T follicular helper cell (primary cell): Measurements from ENCODE around the gene SP100.
"Not testable (repeated sequence)": the region's sequence is repeated elsewhere in the genome, so short reads cannot be mapped to it uniquely, and the experiment has no call there.

ENCODE experiments used
- DNase-seq: peaks from one replicate; pipeline ENCODE4 v3.0.0-alpha.2; 2020; ENCODE audit warnings: low read depth
- total RNA-seq, 2 experiments: gene quantifications; one replicate each; lab custom pipeline; 2026; lab: John Stamatoyannopoulos, UW

SP100 gene
- 175 to 313 reads per million in 2 experiments for total RNA-seq

DNA sequence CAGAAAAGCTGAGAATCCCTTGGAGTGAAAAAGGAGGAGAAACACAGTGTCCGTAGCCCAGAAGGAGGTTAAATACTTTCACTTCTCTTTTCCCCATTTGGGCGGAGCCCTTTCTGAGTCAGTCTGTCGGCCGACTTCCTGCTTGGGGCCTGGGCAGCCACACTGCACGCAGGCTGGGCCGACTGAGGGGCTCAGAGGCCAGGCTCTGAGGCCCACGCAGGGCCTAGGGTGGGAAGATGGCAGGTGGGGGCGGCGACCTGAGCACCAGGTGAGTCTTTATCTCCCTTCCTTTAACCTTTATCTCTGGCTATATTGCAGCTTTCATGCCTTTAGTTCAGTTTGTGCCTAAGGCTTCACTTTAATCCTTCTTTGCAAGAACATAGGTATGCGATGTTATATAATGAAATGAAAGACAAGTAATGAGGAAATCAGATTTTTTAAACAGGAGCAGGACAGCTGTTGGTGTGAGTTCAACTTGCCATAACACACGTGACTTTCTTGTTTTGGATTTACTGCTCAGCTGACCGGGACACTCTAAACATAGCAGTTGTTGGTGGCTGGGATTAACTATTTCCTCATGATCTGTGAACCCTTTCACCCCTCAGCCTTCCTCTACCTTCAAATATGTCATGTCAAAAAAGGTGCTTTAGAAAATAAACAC lies at the start of gene SP100:
Gene SP100 (plus strand): TSS at position 141 of the 661 bp plus-strand sequence. CDS start 96 bp downstream, at position 237.
- peak; percentile 64 for DNase-seq

- no peak for DNase-seq
These were observed 33.9 kb upstream of the SP100 start for GRCh38 chr2:230382108-230382507.

DNA sequence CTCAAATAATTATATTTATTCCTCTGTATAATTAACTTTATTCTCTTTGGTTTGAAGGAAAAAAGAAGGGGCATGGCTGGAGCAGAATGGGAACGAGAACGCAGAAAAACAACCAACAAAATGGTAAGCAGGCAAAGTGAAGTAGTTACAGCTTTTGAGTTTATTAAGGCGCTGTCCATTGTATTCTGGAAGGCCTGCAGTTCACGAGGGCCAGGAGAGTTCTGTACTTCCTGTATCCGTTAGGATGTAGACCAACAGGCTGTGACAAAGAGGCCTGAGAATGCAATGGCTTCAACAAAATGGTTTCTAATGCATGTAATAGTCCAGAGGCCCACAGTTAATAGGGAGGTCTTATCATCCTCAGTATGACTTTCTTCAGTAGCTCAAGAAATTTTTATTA lies 32.5 kb upstream of the SP100 start:
- no peak for DNase-seq

GRCh38 chr2:230384986-230385385 lies 31.0 kb upstream of the SP100 start:
- no peak for DNase-seq

DNA sequence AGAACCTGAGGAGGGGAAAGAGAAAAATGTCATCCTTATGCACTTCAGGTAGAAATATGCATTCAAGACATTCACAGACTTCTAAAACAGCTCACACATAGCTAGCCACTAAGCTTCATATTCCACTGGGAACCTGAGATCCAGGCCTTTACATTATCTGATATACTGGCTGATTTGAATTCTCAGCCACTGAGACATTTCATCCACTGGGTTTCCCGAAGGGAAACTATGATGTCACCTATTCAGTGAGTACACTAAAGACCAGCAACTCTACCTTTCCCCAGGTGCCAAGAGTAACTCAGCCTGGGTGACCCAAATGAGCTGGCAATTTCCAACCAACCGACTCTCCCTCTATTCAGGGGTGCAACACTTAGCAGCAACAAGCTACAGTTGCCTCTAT lies 21.7 kb upstream of the SP100 start:
- no peak for DNase-seq

- DNase-seq: not testable (repeated sequence)
These were observed 17.3 kb upstream of the SP100 start for GRCh38 chr2:230398698-230399097.

DNA sequence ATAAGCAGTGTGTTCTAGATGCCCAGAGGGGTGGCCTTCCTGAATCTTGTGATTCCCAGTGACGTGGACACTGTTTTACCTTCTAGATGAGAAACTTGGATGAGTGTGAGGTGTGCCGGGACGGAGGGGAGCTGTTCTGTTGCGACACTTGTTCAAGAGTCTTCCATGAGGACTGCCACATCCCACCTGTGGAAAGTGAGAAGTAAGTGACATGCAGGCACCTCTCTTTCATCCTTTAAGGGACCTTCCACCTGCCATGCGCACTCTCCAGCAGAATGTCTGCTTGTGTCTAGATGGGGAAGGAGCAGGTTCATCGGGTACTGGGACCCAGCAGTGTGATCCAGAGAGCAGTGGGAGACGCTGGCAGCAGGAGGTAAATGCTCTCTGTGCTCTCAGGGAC lies 16.0 kb upstream of the SP100 start:
- DNase-seq: no peak

GRCh38 chr2:230400454-230400853 lies 15.5 kb upstream of the SP100 start:
- no peak for DNase-seq

GRCh38 chr2:230401026-230401425 lies 15.0 kb upstream of the SP100 start:
- DNase-seq: not testable (repeated sequence)

DNA sequence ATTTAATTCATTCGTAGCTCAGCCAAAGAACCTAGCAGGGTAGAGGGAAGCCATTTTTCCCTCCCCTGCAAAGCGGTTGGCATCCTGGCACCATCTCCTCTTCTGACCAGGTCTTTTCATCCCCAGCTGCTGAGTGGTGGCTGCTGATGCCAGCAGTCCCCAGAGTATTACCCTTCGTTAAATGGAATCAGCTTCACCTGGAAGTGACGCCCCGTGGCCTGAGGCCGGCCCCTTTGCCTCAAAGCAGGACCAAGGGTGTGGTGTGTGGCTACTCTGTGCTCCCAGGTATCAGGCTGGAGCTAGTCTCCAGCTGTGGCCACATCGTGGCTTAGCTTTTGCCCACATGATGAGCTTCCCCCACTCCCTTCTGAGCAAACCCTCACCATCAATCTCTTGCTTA lies 12.3 kb upstream of the SP100 start:
- no peak for DNase-seq

- DNase-seq: no peak
These were observed 10.2 kb upstream of the SP100 start for GRCh38 chr2:230405824-230406223.

- DNase-seq: no peak
These were observed 7.7 kb upstream of the SP100 start for GRCh38 chr2:230408244-230408842.

DNA sequence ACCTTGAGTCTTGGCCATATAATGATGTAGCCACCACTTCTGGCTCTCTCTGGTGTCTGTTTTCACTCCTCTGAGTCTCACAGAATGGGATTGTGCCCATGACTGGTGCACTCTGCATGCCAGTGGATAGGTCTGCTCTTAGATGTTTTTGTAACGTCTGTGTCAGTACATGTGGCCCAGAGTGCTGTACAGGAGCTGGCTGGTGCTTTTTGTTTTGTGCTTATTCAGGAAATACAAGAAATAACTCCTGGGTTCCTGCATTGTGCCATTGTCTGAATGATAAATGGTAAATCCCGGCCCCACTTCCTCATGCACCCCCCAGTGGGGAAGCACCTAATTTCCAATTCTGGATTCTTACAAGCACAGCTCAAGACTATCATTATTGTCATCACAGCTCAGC lies 6.7 kb upstream of the SP100 start:
- DNase-seq: not testable (repeated sequence)

DNA sequence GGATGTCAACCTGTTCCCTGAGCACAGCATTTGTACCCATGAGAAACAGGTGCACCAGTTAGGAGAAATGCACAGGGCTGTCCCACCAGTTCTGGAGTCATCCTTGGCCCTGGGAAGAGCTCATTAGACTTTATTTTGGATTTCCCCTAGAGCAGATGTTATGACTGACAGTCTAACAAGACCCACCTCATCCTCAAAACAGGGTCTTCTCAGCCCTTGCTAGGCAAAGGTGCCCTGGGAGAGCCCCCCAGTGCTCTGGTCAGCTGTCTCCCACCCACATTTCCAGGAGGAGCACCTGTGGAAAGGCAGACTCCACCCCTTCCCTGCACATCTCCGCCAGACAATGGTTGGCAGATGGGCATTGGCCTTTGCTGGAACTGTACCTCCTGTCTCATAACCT lies 5.7 kb upstream of the SP100 start:
- no peak for DNase-seq

- DNase-seq: no peak
These were observed 5.0 kb upstream of the SP100 start for GRCh38 chr2:230410861-230411569.

DNA sequence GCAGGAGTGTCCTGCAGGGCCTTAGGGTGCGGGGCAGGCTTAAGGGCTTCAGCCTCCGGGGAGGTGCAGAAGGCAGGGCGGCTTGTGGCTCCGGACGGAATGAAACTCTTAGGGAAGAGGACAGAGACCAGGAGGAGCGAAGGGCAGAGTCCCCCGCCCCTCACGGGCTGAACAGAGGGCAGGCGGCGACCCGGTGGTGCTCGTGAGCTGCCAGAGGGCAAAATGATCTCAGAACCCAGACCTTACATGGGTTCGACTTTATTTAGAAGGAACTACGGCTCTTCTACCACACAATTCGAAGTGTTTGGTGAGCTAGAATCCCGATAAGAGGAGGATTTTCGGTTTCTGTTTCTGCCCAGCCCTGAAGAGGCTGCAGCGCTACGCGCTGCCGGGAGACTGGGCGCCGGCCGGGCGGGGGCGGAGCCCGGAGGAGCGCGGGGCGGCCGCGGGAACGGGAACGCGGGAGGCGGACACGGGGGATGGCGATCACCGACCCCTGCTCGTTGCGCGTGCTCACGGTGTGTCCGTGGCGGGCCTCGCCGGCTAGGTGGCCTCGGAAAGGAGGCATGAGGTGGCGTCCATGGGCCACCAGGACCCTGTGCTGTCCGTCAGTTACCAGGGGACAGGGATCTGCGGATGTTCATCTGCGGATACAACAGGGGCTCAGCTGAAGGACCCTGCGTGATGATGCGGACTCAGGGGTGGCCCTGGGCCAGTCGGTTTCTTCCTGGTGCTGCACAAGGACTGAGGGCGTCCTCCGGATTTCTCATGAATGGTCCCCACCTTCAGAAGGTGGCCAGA lies 4.2 kb upstream of the SP100 start:
- peak; percentile 46 for DNase-seq

DNA sequence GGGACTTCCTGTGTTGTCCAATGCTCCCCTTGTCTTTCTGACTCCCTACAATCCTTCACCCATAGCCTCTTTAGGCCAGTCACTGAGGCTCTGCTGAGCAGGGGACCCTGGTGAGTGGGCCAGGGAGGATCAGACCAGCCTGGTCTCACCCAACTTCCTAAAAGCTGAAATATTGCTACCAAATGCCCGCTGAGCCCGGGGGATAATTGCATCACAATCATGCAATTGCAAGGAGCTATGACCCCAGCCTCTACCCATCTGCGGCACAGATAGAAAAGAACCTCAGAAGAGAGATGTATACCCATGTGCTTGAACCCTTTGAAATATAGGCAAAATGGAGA lies 3.7 kb upstream of the SP100 start:
- DNase-seq: no peak

DNA sequence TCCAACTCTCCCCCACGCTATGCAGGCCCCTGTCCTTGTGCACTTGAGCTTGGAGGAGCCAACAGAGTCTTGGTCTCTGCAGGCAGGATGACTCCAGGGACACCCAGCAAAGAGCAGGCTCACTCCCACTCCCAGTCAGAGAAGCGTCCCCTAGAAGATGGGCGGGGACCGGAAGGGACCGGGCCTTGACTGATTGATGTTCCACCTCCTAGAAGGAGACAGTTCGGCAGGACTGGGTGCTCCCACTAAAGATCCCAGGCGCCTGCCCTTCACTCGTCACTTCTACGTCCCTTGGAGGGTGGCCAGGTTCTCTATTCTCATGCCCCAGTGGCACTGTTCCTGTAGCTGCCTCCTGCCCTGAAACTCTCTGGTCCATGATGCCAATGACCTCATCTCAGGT lies 3.2 kb upstream of the SP100 start:
- no peak for DNase-seq

DNA sequence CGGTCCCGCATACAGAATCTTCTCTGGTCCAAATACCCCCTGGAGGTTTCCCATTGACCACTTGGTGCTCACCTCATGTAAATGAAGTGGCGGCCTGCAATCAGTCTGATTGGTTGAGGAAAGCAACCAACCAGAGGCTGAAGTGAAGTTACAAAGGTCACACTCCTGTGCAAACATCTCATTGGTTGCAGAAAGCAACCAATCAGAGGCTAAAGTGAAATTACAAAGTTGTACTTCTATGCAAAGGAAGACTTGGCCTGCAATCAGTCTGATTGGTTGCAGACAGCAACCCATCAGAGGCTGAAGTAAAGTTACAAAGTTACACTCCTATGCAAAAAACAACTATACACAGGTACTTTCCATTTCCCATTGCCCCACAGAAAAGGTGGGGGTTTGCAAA lies 2.5 kb upstream of the SP100 start:
- no peak for DNase-seq

- DNase-seq: no peak
These were observed 1.7 kb upstream of the SP100 start for GRCh38 chr2:230414302-230414701.

DNA sequence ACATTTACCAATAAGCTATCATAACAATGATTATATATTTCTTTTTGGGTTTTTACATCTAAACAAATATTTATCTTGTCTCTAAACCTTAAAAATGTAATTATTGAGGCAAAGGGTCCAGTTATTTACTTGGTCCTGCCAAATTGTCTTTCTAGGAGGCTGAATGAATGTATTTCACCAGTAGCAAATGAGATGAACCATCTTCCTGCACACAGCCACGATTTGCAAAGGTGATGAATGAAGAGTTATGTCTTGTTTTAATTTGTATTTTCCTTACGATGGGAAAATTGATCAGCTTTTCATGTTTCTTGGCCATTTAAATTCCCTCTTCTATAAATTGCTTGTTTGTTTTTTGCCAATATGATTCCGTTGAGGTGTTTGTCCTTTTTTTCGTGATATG lies 1.4 kb downstream of the SP100 start:
- DNase-seq: no peak

DNA sequence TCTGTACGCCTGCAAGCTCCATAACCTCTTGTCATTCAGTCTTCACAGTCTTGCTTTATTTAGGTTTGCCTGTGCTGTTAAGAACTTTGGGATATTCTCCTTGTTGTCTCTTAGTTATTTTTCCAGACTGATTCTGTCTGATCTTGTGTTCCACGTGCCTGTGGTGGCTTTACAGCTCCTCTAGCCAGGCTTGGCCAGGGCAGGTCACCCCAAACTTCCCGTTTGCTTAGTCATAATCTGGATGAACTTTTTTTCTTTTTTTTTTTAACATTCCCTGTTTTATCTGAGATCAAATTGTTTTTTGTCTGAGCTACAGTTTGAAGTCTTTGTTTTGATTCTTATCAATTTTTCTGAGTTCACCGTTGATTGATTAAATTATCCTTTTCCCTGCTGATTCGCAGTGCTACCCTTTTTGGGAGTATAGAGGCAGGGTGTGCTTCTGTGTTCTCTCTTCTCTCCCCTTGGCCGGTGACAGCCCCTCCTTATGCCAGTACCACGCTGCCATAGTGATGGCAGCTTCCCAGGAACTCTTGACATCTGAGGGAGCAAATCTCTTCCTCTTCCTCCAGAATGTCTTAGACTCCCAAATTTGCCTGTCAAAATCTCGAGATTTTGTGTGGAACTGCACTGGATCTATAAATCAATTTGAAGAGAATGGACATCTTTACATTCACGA lies 2.5 kb downstream of the SP100 start:
- no peak for DNase-seq
